K562 (cell line): ENCODE results near the gene ACSL5.

Source experiments
- CREB1 ChIP-seq, 2 experiments: sonication (generic) in 1 of 2; formaldehyde crosslinking in 1 of 2; IDR thresholded peaks; 2 replicates each; pipeline versions ENCODE4 v1.6.1 to v1.8.0; 2012 to 2022; ENCODE audit warnings: inconsistent platforms in 1 of 2, mild to moderate bottlenecking in 1 of 2, missing genetic modification reagents in 1 of 2, moderate library complexity in 1 of 2
- FOXM1 ChIP-seq, 2 experiments: fragments of 450-650 bp in 1 of 2; sonication (generic) in 1 of 2; formaldehyde crosslinking in 1 of 2; IDR thresholded peaks; 2 replicates each; pipeline versions ENCODE4 v1.6.1 to v1.9.0; 2017 to 2022; ENCODE audit warnings: low read depth in 2 of 2, mild to moderate bottlenecking in 2 of 2, missing genetic modification reagents in 1 of 2, moderate library complexity in 1 of 2
- GTF2E2 ChIP-seq: fragments of 200-800 bp; sonication (Bioruptor generic); IDR thresholded peaks from 2 replicates; pipeline ENCODE4 v1.6.1; 2016; ENCODE audit warnings: missing genetic modification characterization, missing compliant biosample characterization
- KDM5B ChIP-seq: fragments of 200-600 bp; sonication (generic); IDR thresholded peaks from 2 replicates; pipeline ENCODE4 v1.6.1; 2012; ENCODE audit warnings: low read depth, mild to moderate bottlenecking, moderate library complexity, low read length, control low read depth, inconsistent platforms; ENCODE audit not compliant: insufficient replicate concordance
- SP2 ChIP-seq: IDR thresholded peaks from 2 replicates; pipeline ENCODE4 v1.6.1; 2011; ENCODE audit warnings: mild to moderate bottlenecking, low read depth, low read length, moderate library complexity; ENCODE audit not compliant: poor library complexity, severe bottlenecking; ENCODE audit errors: extremely low read depth
- TF ChIP-seq, protein P1 (sequence below), 2 experiments: fragments of 200-800 bp in 1 of 2; sonication (Bioruptor generic) in 1 of 2; sonication (generic) in 1 of 2; formaldehyde crosslinking in 1 of 2; IDR thresholded peaks in 1 of 2; conservative IDR thresholded peaks in 1 of 2; 2 replicates each; pipeline versions ENCODE4 v1.5.0 to v1.6.1; 2016 to 2020; ENCODE audit warnings: missing compliant biosample characterization in 1 of 2, missing genetic modification characterization in 1 of 2, missing genetic modification reagents in 1 of 2
- TF ChIP-seq, protein P2 (sequence below): sonication (generic); formaldehyde crosslinking; IDR thresholded peaks from 2 replicates; pipeline ENCODE4 v1.5.0; 2020; ENCODE audit warnings: missing genetic modification reagents
- TF ChIP-seq, protein P3 (sequence below), 3 experiments: IDR thresholded peaks in 2 of 3; conservative IDR thresholded peaks in 1 of 3; 2 replicates each; pipeline ENCODE4 v1.5.1; 2011 to 2012; ENCODE audit warnings: low read length in 3 of 3, mild to moderate bottlenecking in 3 of 3, control low read depth in 2 of 3, improper control_type of control experiment in 1 of 3, inconsistent platforms in 1 of 3, low read depth in 1 of 3, mixed read lengths in 1 of 3, moderate library complexity in 1 of 3; ENCODE audit not compliant: insufficient read depth in 2 of 3
- TF ChIP-seq, protein P4 (sequence below): fragments of 450-650 bp; IDR thresholded peaks from 2 replicates; pipeline ENCODE4 v1.6.1; 2018; ENCODE audit warnings: mild to moderate bottlenecking, low read depth; ENCODE audit not compliant: partially characterized antibody
- TF ChIP-seq, protein P5 (sequence below): fragments of 200-800 bp; sonication (Bioruptor generic); IDR thresholded peaks from 2 replicates; pipeline ENCODE4 v1.6.1; 2017; ENCODE audit warnings: missing genetic modification characterization, missing compliant biosample characterization

DNA sequence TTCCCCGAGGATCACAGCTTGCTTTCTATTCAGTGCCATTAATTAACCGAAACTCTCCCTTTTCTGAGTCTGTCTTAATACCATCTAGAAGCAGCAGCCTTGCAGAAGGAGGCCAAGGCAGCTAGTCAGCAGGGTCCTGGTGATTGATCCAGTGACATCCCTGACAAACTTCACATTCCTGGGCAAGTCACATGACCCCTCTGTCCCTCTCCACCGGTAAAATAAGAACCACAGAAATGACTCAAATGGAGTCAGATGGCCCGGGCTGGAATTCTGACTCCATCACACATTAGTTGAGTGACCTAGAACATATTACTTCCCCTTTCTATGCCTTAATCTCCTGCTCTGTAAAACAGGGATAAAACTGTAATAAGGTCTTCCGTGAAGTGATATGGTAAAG, 17.2 kb upstream of the ACSL5 start:
- TF ChIP-seq KDM5B (no peak), GTF2E2 (tag) (no peak), FOXM1 (IDR thresholded peaks at IDR 0.05; ENCODE audit: low read depth) (no peak), FOXM1 (CRISPR knock-in tag; IDR thresholded peaks at IDR 0.05; ENCODE audit: low read depth) (no peak), CREB1 (IDR thresholded peaks at IDR 0.05) (no peak), CREB1 (CRISPR knock-in tag; IDR thresholded peaks at IDR 0.05) (no peak), SP2 (no peak)
- TF ChIP-seq, protein P1, sequence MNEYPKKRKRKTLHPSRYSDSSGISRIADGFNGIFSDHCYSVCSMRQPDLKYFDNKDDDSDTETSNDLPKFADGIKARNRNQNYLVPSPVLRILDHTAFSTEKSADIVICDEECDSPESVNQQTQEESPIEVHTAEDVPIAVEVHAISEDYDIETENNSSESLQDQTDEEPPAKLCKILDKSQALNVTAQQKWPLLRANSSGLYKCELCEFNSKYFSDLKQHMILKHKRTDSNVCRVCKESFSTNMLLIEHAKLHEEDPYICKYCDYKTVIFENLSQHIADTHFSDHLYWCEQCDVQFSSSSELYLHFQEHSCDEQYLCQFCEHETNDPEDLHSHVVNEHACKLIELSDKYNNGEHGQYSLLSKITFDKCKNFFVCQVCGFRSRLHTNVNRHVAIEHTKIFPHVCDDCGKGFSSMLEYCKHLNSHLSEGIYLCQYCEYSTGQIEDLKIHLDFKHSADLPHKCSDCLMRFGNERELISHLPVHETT (CRISPR knock-in tag; conservative IDR thresholded peaks at IDR 0.05 in 1 of 2, IDR thresholded peaks at IDR 0.05 in 1 of 2): no peak
- TF ChIP-seq, protein P2, sequence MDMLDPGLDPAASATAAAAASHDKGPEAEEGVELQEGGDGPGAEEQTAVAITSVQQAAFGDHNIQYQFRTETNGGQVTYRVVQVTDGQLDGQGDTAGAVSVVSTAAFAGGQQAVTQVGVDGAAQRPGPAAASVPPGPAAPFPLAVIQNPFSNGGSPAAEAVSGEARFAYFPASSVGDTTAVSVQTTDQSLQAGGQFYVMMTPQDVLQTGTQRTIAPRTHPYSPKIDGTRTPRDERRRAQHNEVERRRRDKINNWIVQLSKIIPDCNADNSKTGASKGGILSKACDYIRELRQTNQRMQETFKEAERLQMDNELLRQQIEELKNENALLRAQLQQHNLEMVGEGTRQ (CRISPR knock-in tag): no peak
- TF ChIP-seq, protein P3, sequence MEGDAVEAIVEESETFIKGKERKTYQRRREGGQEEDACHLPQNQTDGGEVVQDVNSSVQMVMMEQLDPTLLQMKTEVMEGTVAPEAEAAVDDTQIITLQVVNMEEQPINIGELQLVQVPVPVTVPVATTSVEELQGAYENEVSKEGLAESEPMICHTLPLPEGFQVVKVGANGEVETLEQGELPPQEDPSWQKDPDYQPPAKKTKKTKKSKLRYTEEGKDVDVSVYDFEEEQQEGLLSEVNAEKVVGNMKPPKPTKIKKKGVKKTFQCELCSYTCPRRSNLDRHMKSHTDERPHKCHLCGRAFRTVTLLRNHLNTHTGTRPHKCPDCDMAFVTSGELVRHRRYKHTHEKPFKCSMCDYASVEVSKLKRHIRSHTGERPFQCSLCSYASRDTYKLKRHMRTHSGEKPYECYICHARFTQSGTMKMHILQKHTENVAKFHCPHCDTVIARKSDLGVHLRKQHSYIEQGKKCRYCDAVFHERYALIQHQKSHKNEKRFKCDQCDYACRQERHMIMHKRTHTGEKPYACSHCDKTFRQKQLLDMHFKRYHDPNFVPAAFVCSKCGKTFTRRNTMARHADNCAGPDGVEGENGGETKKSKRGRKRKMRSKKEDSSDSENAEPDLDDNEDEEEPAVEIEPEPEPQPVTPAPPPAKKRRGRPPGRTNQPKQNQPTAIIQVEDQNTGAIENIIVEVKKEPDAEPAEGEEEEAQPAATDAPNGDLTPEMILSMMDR (IDR thresholded peaks at IDR 0.05 in 2 of 3, conservative IDR thresholded peaks at IDR 0.05 in 1 of 3; ENCODE audit: insufficient read depth in 2 of 3, low read depth in 1 of 3, low read length in 3 of 3): no peak
- TF ChIP-seq, protein P4, sequence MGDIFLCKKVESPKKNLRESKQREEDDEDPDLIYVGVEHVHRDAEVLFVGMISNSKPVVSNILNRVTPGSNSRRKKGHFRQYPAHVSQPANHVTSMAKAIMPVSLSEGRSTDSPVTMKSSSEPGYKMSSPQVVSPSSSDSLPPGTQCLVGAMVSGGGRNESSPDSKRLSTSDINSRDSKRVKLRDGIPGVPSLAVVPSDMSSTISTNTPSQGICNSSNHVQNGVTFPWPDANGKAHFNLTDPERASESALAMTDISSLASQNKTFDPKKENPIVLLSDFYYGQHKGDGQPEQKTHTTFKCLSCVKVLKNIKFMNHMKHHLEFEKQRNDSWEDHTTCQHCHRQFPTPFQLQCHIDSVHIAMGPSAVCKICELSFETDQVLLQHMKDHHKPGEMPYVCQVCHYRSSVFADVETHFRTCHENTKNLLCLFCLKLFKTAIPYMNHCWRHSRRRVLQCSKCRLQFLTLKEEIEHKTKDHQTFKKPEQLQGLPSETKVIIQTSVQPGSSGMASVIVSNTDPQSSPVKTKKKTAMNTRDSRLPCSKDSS: no peak
- TF ChIP-seq, protein P5, sequence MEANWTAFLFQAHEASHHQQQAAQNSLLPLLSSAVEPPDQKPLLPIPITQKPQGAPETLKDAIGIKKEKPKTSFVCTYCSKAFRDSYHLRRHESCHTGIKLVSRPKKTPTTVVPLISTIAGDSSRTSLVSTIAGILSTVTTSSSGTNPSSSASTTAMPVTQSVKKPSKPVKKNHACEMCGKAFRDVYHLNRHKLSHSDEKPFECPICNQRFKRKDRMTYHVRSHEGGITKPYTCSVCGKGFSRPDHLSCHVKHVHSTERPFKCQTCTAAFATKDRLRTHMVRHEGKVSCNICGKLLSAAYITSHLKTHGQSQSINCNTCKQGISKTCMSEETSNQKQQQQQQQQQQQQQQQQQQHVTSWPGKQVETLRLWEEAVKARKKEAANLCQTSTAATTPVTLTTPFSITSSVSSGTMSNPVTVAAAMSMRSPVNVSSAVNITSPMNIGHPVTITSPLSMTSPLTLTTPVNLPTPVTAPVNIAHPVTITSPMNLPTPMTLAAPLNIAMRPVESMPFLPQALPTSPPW (CRISPR knock-in tag): no peak
